ENCODE measurements around the gene CNTNAP5.

CNTNAP5 gene

GRCh38 chr2:124025171-124025580, at the start of gene CNTNAP5:
Gene CNTNAP5 (plus strand): TSS chr2:124025287. CDS start chr2:124025651, 364 bp downstream.
- DNase-seq: peak; percentile 6
- in situ Hi-C loops (cut with HindIII; ENCODE audit: low pct_ligation_motif_present, low sequenced_read_pairs): no loop called here
- no peaks in the 10 kb centered on the region for H3K36me3 ChIP-seq (replicated peaks)
- no peak for TF ChIP-seq CTCF (IDR thresholded peaks at IDR 0.05; ENCODE audit: low read depth, low read length, missing control alignments)
- H3K27me3 ChIP-seq (replicated peaks): no peaks in the 10 kb centered on the region
- H3K4me3 ChIP-seq (ENCODE audit: low read depth, low read length): no peak within 1 kb of the TSS
- no peak within 1 kb of the TSS for H3K27ac ChIP-seq

GRCh38 chr2:123976054-123976648, 48.9 kb upstream of the CNTNAP5 start:
- H3K27ac ChIP-seq: no peak overlapping the region
- no peak for TF ChIP-seq CTCF (IDR thresholded peaks at IDR 0.05; ENCODE audit: low read depth, low read length, missing control alignments)
- H3K36me3 ChIP-seq (replicated peaks): no peaks in the 10 kb centered on the region
- no peak overlapping the region for H3K4me3 ChIP-seq (ENCODE audit: low read depth, low read length)
- DNase-seq: no peak
- in situ Hi-C loops (cut with HindIII; ENCODE audit: low pct_ligation_motif_present, low sequenced_read_pairs): no loop called here
- H3K27me3 ChIP-seq (replicated peaks): no peaks in the 10 kb centered on the region

- in situ Hi-C loops (cut with HindIII; ENCODE audit: low pct_ligation_motif_present, low sequenced_read_pairs): no loop called here
- no peaks in the 10 kb centered on the region for H3K36me3 ChIP-seq (replicated peaks)
- H3K27me3 ChIP-seq (replicated peaks): no peaks in the 10 kb centered on the region
- peak; percentile 14 for DNase-seq
- no peak overlapping the region for H3K27ac ChIP-seq
- TF ChIP-seq CTCF (IDR thresholded peaks at IDR 0.05; ENCODE audit: low read depth, low read length, missing control alignments): peak; percentile 56
- H3K4me3 ChIP-seq (ENCODE audit: low read depth, low read length): no peak overlapping the region
These were observed 31.3 kb upstream of the CNTNAP5 start for GRCh38 chr2:123993728-123994323.

GRCh38 chr2:123999681-124000080, 25.4 kb upstream of the CNTNAP5 start:
- no peak for DNase-seq
- in situ Hi-C loops (cut with HindIII; ENCODE audit: low pct_ligation_motif_present, low sequenced_read_pairs): no loop called here
- Histone ChIP-seq H3K27me3 (replicated peaks) (no peaks in the 10 kb centered on the region), H3K27ac (no peak overlapping the region), H3K4me3 (ENCODE audit: low read depth, low read length) (no peak overlapping the region), H3K36me3 (replicated peaks) (no peaks in the 10 kb centered on the region)
- no peak for TF ChIP-seq CTCF (IDR thresholded peaks at IDR 0.05; ENCODE audit: low read depth, low read length, missing control alignments)

- H3K27ac ChIP-seq: no peak overlapping the region
- in situ Hi-C loops (cut with HindIII; ENCODE audit: low pct_ligation_motif_present, low sequenced_read_pairs): no loop called here
- no peak for TF ChIP-seq CTCF (IDR thresholded peaks at IDR 0.05; ENCODE audit: low read depth, low read length, missing control alignments)
- H3K36me3 ChIP-seq (replicated peaks): no peaks in the 10 kb centered on the region
- H3K27me3 ChIP-seq (replicated peaks): no peaks in the 10 kb centered on the region
- no peak for DNase-seq
- no peak overlapping the region for H3K4me3 ChIP-seq (ENCODE audit: low read depth, low read length)
These were observed 23.2 kb upstream of the CNTNAP5 start for GRCh38 chr2:124001696-124002430.

Data from brain microvascular endothelial cell (primary cell).